Natural killer cell (primary cell): Measurements from ENCODE around the gene UGT1A8. TPM values are rescaled to one million over a fixed set of nuclear protein-coding genes. Genes with fewer than 3 reads are reported as not detected.
"Not testable (repeated sequence)": the region's sequence is repeated elsewhere in the genome, so short reads cannot be mapped to it uniquely, and the experiment has no call there.

Experiments used
- ATAC-seq, 3 donors: fragments of 150-1000 bp in 2 of 3; fragments of 200-7000 bp in 1 of 3; cut with Tn5 transposase; 1 replicate in 1 of 3; 2 replicates in 2 of 3; pipeline ENCODE4 v1.10.0; 2021; ENCODE audit warnings: mild to moderate bottlenecking in 2 of 3, moderate library complexity in 2 of 3
- DNase-seq, 2 donors: peaks; one replicate each; pipeline versions ENCODE4 v3.0.0 to v3.0.0-alpha.2; 2013 to 2021; ENCODE audit warnings: mixed read lengths in 1 of 2
- H3K27ac ChIP-seq: one replicate; pipeline ENCODE4 v1.5.1; 2013; ENCODE audit warnings: mild to moderate bottlenecking, low read length
- H3K27me3 ChIP-seq: one replicate; pipeline ENCODE4 v1.6.1; 2013; ENCODE audit warnings: low read length; ENCODE audit not compliant: control insufficient read depth, insufficient read depth
- H3K36me3 ChIP-seq: one replicate; pipeline ENCODE4 v1.6.1; 2013; ENCODE audit warnings: low read length; ENCODE audit not compliant: control insufficient read depth, insufficient read depth
- H3K4me1 ChIP-seq: one replicate; pipeline ENCODE4 v1.6.1; 2013; ENCODE audit warnings: low read length; ENCODE audit not compliant: control insufficient read depth, insufficient read depth
- H3K4me3 ChIP-seq: one replicate; pipeline ENCODE4 v1.5.1; 2013; ENCODE audit warnings: low read length
- H3K9me3 ChIP-seq: one replicate; pipeline ENCODE4 v1.6.1; 2013; ENCODE audit warnings: low read length; ENCODE audit not compliant: control insufficient read depth, insufficient read depth
- H3K27ac Mint-ChIP-seq, 2 donors: one replicate each; pipeline ENCODE4 v1.8.0; 2022; ENCODE audit warnings: mild to moderate bottlenecking in 2 of 2, mixed read lengths in 2 of 2, moderate library complexity in 1 of 2
- H3K27me3 Mint-ChIP-seq, 2 donors: one replicate each; pipeline ENCODE4 v1.8.0; 2022; ENCODE audit warnings: low read depth in 2 of 2, mixed read lengths in 2 of 2
- H3K36me3 Mint-ChIP-seq: one replicate; pipeline ENCODE4 v1.8.0; 2022; ENCODE audit warnings: mixed read lengths
- H3K4me1 Mint-ChIP-seq, 2 donors: one replicate each; pipeline ENCODE4 v1.8.0; 2022; ENCODE audit warnings: mixed read lengths in 2 of 2
- H3K4me3 Mint-ChIP-seq: one replicate; pipeline ENCODE4 v1.8.0; 2022; ENCODE audit warnings: mild to moderate bottlenecking, moderate library complexity, mixed read lengths
- H3K9me3 Mint-ChIP-seq, 2 donors: one replicate each; pipeline ENCODE4 v1.8.0; 2022; ENCODE audit warnings: mixed read lengths in 2 of 2
- WGBS: methylation state at CpG from one replicate; pipeline ENCODE4 v1.1.7; 2013; ENCODE audit warnings: missing lambda C conversion rate; ENCODE audit not compliant: insufficient coverage; 5-methylcytosine and 5-hydroxymethylcytosine counted together
- intact Hi-C: fragments of 100-400 bp; cut with micrococcal nuclease; formaldehyde crosslinking; loops from one replicate; pipeline ENCODE4 v1.14.2; 2022
- total RNA-seq, 4 donors: library from RNA; stranded (reverse); fragments of 120-200 nt in 1 of 4; gene quantifications; one replicate each; pipeline versions ENCODE4 v1.2.3 to v1.2.4, GENCODE V29; 2013 to 2022
- TF ChIP-seq, protein P1 (sequence below): fragments of 200-600 bp; IDR thresholded peaks from one replicate; pipeline ENCODE4 v1.8.0; 2022; ENCODE audit warnings: antibody characterized with exemption

The UGT1A8 gene
- total RNA-seq, 3 donors from 2014 or later (not counting 1 experiment from before 2014, with no cell fraction given) = not detected

DNA sequence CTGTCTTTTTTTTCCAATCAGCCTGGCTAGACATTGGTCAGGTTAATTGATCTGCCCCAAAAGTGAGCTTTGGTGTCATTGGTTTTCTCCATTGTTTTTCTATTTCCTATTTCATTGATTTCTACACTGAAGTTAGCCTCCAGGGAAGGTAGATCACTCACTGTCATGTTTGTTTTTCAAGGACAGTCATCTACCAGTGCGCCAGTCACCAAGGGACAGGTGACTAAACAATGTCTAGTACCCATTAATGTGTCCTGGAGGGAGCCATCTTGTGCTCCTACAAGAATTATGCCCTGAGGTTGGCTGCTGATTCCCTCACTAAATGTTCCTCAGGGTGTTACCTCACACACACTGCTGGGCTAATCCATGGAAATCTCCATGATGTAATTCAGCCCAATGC is 33.2 kb upstream of the UGT1A8 start:
- Histone ChIP-seq H3K4me3 (no peak overlapping the region), H3K27me3 (no peaks in the 10 kb centered on the region), H3K4me1 (no peaks in the 10 kb centered on the region), H3K9me3 (no peaks in the 10 kb centered on the region), H3K36me3 (no peaks in the 10 kb centered on the region), H3K27ac (no peak overlapping the region)
- H3K27me3 Mint-ChIP-seq = peaks cover 17 to 30% of the 10 kb centered on the region in 2 donors
- H3K4me3 Mint-ChIP-seq = no peak overlapping the region
- ATAC-seq = no peak
- no peaks in the 10 kb centered on the region for H3K36me3 Mint-ChIP-seq
- H3K9me3 Mint-ChIP-seq = no peaks in the 10 kb centered on the region
- 97% methylated on average over 1 of the region's 1 CpG for WGBS
- TF ChIP-seq, protein P1, sequence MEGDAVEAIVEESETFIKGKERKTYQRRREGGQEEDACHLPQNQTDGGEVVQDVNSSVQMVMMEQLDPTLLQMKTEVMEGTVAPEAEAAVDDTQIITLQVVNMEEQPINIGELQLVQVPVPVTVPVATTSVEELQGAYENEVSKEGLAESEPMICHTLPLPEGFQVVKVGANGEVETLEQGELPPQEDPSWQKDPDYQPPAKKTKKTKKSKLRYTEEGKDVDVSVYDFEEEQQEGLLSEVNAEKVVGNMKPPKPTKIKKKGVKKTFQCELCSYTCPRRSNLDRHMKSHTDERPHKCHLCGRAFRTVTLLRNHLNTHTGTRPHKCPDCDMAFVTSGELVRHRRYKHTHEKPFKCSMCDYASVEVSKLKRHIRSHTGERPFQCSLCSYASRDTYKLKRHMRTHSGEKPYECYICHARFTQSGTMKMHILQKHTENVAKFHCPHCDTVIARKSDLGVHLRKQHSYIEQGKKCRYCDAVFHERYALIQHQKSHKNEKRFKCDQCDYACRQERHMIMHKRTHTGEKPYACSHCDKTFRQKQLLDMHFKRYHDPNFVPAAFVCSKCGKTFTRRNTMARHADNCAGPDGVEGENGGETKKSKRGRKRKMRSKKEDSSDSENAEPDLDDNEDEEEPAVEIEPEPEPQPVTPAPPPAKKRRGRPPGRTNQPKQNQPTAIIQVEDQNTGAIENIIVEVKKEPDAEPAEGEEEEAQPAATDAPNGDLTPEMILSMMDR = no peak
- intact Hi-C loops = no loop called here
- H3K27ac Mint-ChIP-seq = no peak overlapping the region
- no peaks in the 10 kb centered on the region for H3K4me1 Mint-ChIP-seq
- no peak for DNase-seq

GRCh38 chr2:233588400-233588799 is 29.0 kb upstream of the UGT1A8 start:
- Histone ChIP-seq H3K4me1 (no peaks in the 10 kb centered on the region), H3K27me3 (no peaks in the 10 kb centered on the region), H3K36me3 (no peaks in the 10 kb centered on the region), H3K4me3 (no peak overlapping the region), H3K9me3 (no peaks in the 10 kb centered on the region), H3K27ac (no peak overlapping the region)
- H3K27ac Mint-ChIP-seq = no peak overlapping the region
- WGBS = 86% methylated on average over 1 of the region's 2 CpGs
- intact Hi-C loops = no loop called here
- no peaks in the 10 kb centered on the region for H3K9me3 Mint-ChIP-seq
- TF ChIP-seq, protein P1 = no peak
- no peak overlapping the region for H3K4me3 Mint-ChIP-seq
- peaks cover 0 to 5% of the 10 kb centered on the region in 2 donors for H3K4me1 Mint-ChIP-seq
- H3K27me3 Mint-ChIP-seq = peaks cover 19 to 31% of the 10 kb centered on the region in 2 donors
- H3K36me3 Mint-ChIP-seq = no peaks in the 10 kb centered on the region
- no peak for ATAC-seq
- DNase-seq = no peak

- H3K27ac ChIP-seq, H3K4me1 Mint-ChIP-seq, H3K4me1 ChIP-seq, ATAC-seq, H3K27me3 ChIP-seq, H3K36me3 ChIP-seq, DNase-seq, H3K4me3 Mint-ChIP-seq, H3K4me3 ChIP-seq, intact Hi-C loops, H3K9me3 ChIP-seq, H3K27ac Mint-ChIP-seq, H3K36me3 Mint-ChIP-seq, H3K9me3 Mint-ChIP-seq: not testable (repeated sequence)
- H3K27me3 Mint-ChIP-seq = peaks cover 14 to 19% of the 10 kb centered on the region in 2 donors
- whole genome bisulfite sequencing = no CpG with 5 or more reads among the region's 1 CpG
Measured at GRCh38 chr2:233592706-233593105, 24.7 kb upstream of the UGT1A8 start.

DNA sequence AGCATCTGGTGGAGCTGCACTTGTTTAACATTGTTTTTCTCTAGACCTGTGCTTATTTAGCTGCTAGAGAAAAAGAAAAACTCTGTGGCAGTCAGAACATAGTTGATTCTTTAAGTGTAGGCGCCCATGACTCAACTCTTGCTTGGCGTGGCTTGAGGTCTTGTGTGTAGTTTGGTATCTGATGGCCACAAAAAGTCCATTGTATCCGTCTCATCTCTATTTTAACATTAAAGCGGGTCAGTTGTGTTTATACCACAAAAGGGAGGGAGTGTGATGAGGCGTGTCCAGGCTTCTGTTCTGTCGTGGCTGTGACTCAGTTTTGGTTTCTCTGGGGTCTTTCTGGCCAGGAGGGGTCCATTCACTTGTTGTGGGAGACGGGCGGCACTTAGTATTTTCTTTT is 24.2 kb upstream of the UGT1A8 start:
- peaks cover 14 to 17% of the 10 kb centered on the region in 2 donors for H3K27me3 Mint-ChIP-seq
- Histone ChIP-seq H3K4me3 (no peak overlapping the region), H3K36me3 (no peaks in the 10 kb centered on the region), H3K27me3 (no peaks in the 10 kb centered on the region), H3K9me3 (no peaks in the 10 kb centered on the region), H3K4me1 (no peaks in the 10 kb centered on the region), H3K27ac (no peak overlapping the region)
- intact Hi-C loops = no loop called here
- ATAC-seq = no peak
- TF ChIP-seq, protein P1 = no peak
- no peaks in the 10 kb centered on the region for H3K36me3 Mint-ChIP-seq
- H3K4me1 Mint-ChIP-seq = peaks cover 0 to 5% of the 10 kb centered on the region in 2 donors
- WGBS = 55% methylated on average over 7 of the region's 8 CpGs
- DNase-seq = no peak
- no peaks in the 10 kb centered on the region for H3K9me3 Mint-ChIP-seq
- H3K4me3 Mint-ChIP-seq = no peak overlapping the region
- no peak overlapping the region for H3K27ac Mint-ChIP-seq
